Neuronal stem cell (in vitro differentiated cells): ENCODE data around the gene PROSER2.

Experiments
- DNase-seq: peaks from one replicate; pipeline ENCODE4 v3.0.0-alpha.2; 2013; ENCODE audit warnings: low spot score
- H2AFZ ChIP-seq: one replicate; pipeline ENCODE4 v1.6.1; 2013; ENCODE audit warnings: mild to moderate bottlenecking, low read length, inconsistent platforms
- H2AK5ac ChIP-seq: 2 replicates; pipeline ENCODE4 v1.6.1; 2013; ENCODE audit warnings: low read depth, mild to moderate bottlenecking, inconsistent platforms, low read length, moderate library complexity, mixed read lengths
- H2BK120ac ChIP-seq: 2 replicates; pipeline ENCODE4 v1.6.1; 2013; ENCODE audit warnings: low read depth, mild to moderate bottlenecking, inconsistent platforms, low read length, moderate library complexity, mixed read lengths
- H2BK12ac ChIP-seq: one replicate; pipeline ENCODE4 v1.6.1; 2013; ENCODE audit warnings: low read length, inconsistent platforms
- H2BK15ac ChIP-seq: 2 replicates; pipeline ENCODE4 v1.6.1; 2013; ENCODE audit warnings: mild to moderate bottlenecking, low read length, inconsistent platforms, mixed read lengths
- H2BK5ac ChIP-seq: one replicate; pipeline ENCODE4 v1.6.1; 2013; ENCODE audit warnings: inconsistent platforms, mild to moderate bottlenecking, low read length, moderate library complexity
- H3K14ac ChIP-seq: one replicate; pipeline ENCODE4 v1.6.1; 2013; ENCODE audit warnings: low read length, inconsistent platforms
- H3K18ac ChIP-seq: 2 replicates; pipeline ENCODE4 v1.6.1; 2013; ENCODE audit warnings: low read length, inconsistent platforms
- H3K23ac ChIP-seq: 2 replicates; pipeline ENCODE4 v1.6.1; 2013; ENCODE audit warnings: low read depth, mild to moderate bottlenecking, mixed read lengths, low read length, inconsistent platforms; ENCODE audit not compliant: poor library complexity
- H3K27ac ChIP-seq: replicated peaks from 3 replicates; pipeline ENCODE4 v1.5.1; 2013; ENCODE audit warnings: low read length, inconsistent platforms
- H3K27me3 ChIP-seq, 3 experiments: 2 replicates each; pipeline ENCODE4 v1.6.1; 2013; ENCODE audit warnings: low read length in 3 of 3, mild to moderate bottlenecking in 2 of 3, inconsistent platforms in 1 of 3, low read depth in 1 of 3, mixed read lengths in 1 of 3, moderate library complexity in 1 of 3; ENCODE audit not compliant: control insufficient read depth in 3 of 3, insufficient read depth in 3 of 3
- H3K36me3 ChIP-seq, 2 donors: replicated peaks in 1 of 2; 2 replicates each; pipeline ENCODE4 v1.6.1; 2013; ENCODE audit warnings: low read length in 2 of 2; ENCODE audit not compliant: control insufficient read depth in 2 of 2, insufficient read depth in 2 of 2
- H3K4ac ChIP-seq: 2 replicates; pipeline ENCODE4 v1.6.1; 2013; ENCODE audit warnings: inconsistent platforms, mild to moderate bottlenecking, low read length, moderate library complexity
- H3K4me1 ChIP-seq, 2 donors: 1 replicate in 1 of 2; 2 replicates in 1 of 2; pipeline ENCODE4 v1.6.1; 2013; ENCODE audit warnings: low read length in 2 of 2, low read depth in 1 of 2; ENCODE audit not compliant: control insufficient read depth in 2 of 2, insufficient read depth in 1 of 2
- H3K4me2 ChIP-seq: one replicate; pipeline ENCODE4 v1.6.1; 2013; ENCODE audit warnings: mild to moderate bottlenecking, low read length, inconsistent platforms; ENCODE audit not compliant: insufficient read depth, poor library complexity, severe bottlenecking
- H3K4me3 ChIP-seq, 2 donors: 2 replicates each; pipeline ENCODE4 v1.5.1; 2013; ENCODE audit warnings: low read length in 2 of 2, mild to moderate bottlenecking in 2 of 2, inconsistent platforms in 1 of 2, moderate library complexity in 1 of 2
- H3K79me1 ChIP-seq: one replicate; pipeline ENCODE4 v1.6.1; 2013; ENCODE audit warnings: low read depth, mild to moderate bottlenecking, inconsistent platforms, low read length, moderate library complexity
- H3K9ac ChIP-seq: one replicate; pipeline ENCODE4 v1.6.1; 2013; ENCODE audit warnings: mild to moderate bottlenecking, low read depth, low read length, inconsistent platforms; ENCODE audit not compliant: poor library complexity
- H3K9me3 ChIP-seq, 2 donors: replicated peaks in 1 of 2; 2 replicates each; pipeline versions ENCODE3 to v1.6.1; 2013; ENCODE audit warnings: low read length in 2 of 2, mild to moderate bottlenecking in 2 of 2, inconsistent platforms in 1 of 2, low read depth in 1 of 2, mixed read lengths in 1 of 2, moderate library complexity in 1 of 2; ENCODE audit not compliant: control insufficient read depth in 2 of 2, insufficient read depth in 1 of 2
- H4K8ac ChIP-seq: one replicate; pipeline ENCODE4 v1.6.1; 2013; ENCODE audit warnings: low read depth, mild to moderate bottlenecking, inconsistent platforms, low read length, moderate library complexity
- H4K91ac ChIP-seq: one replicate; pipeline ENCODE4 v1.6.1; 2013; ENCODE audit warnings: low read length, low read depth, mild to moderate bottlenecking, inconsistent platforms; ENCODE audit not compliant: poor library complexity
- WGBS, 2 donors: extraction: QIAGEN DNeasy Blood & Tissue Kit; methylation state at CpG; one replicate each; pipeline ENCODE4 v1.1.7; 2013; ENCODE audit warnings: missing lambda C conversion rate in 2 of 2, mixed read lengths in 1 of 2; ENCODE audit not compliant: insufficient read length in 2 of 2, insufficient replicate concordance in 1 of 2; ENCODE audit errors: extremely low coverage in 2 of 2; 5-methylcytosine and 5-hydroxymethylcytosine counted together

PROSER2 gene

DNA sequence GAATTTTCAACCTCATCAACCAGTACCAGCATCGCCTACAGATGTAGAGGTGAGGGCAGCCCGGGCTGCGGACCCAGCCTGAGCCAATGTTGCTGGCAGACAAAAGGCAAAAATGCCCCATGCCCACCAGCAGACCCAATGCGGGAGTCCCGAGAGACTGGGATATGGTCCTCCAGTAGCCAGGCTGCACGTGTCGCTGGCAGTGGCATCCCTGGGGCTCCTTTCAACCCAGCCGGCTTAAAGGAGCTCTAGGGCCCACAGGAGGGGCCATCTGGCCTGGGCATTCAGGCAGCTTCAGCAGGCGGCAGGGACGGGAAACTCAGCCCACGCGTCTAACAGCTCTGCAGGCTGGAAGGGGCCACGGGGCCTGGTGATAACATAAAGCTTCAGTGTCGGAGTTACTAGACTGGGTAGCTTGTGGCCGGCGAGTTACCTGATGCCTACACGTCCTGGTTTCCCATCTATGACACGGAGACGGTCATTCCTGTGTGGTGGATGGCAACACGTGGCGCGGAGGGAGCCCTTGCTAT is 70.7 kb downstream of the PROSER2 start:
- Histone ChIP-seq H2BK120ac (no peak overlapping the region), H4K8ac (no peak overlapping the region), H2BK12ac (no peak overlapping the region), H3K4ac (no peak overlapping the region), H3K9me3 (no peaks in the 10 kb centered on the region), H3K14ac (no peak overlapping the region), H3K27ac (no peak overlapping the region), H3K4me2 (no peak overlapping the region), H3K18ac (peak overlapping the region; percentile 81), H4K91ac (no peak overlapping the region), H2AK5ac (peak overlapping the region; percentile 10), H2BK5ac (no peak overlapping the region), H3K4me3 (no peak overlapping the region), H3K79me1 (no peaks in the 10 kb centered on the region), H2BK15ac (peak overlapping the region; percentile 45), H3K4me1 (peaks cover 0 to 1% of the 10 kb centered on the region in 2 donors), H3K9ac (peak overlapping the region; percentile 50), H3K27me3 (no peaks in the 10 kb centered on the region), H3K36me3 (no peaks in the 10 kb centered on the region), H2AFZ (no peak overlapping the region), H3K23ac (peak overlapping the region; percentile 55)
- WGBS, 2 donors: no CpG with 5 or more reads among the region's 22 CpGs
- no peak for DNase-seq

- no peaks in the 10 kb centered on the region for H3K36me3 ChIP-seq
- H4K8ac ChIP-seq: peak overlapping the region; percentile 82
- H2BK5ac ChIP-seq: no peak overlapping the region
- peak overlapping the region; percentile 81 for H3K18ac ChIP-seq
- H3K79me1 ChIP-seq: peaks cover 3% of the 10 kb centered on the region
- no peak overlapping the region for H3K4me3 ChIP-seq
- H2BK15ac ChIP-seq: peak overlapping the region; percentile 45
- H3K4me1 ChIP-seq: peaks cover 0 to 1% of the 10 kb centered on the region in 2 donors
- no peaks in the 10 kb centered on the region for H3K27me3 ChIP-seq
- peak overlapping the region; percentile 70 for H2AK5ac ChIP-seq
- WGBS, 2 donors: no CpG with 5 or more reads among the region's 47 CpGs
- no peak overlapping the region for H3K14ac ChIP-seq
- DNase-seq: no peak
- H4K91ac ChIP-seq: no peak overlapping the region
- no peak overlapping the region for H3K4me2 ChIP-seq
- H3K9ac ChIP-seq: no peak overlapping the region
- no peak overlapping the region for H3K4ac ChIP-seq
- H2BK12ac ChIP-seq: peak overlapping the region; percentile 94
- H2BK120ac ChIP-seq: no peak overlapping the region
- no peaks in the 10 kb centered on the region for H3K9me3 ChIP-seq
- H3K27ac ChIP-seq: no peak overlapping the region
- peak overlapping the region; percentile 55 for H3K23ac ChIP-seq
- H2AFZ ChIP-seq: no peak overlapping the region
Measured at GRCh38 chr10:11894381-11895107, 71.4 kb downstream of the PROSER2 start.

GRCh38 chr10:11895108-11895466 is 71.9 kb downstream of the PROSER2 start:
- no peak for DNase-seq
- Histone ChIP-seq H4K91ac (no peak overlapping the region), H2BK12ac (peak overlapping the region; percentile 94), H3K18ac (no peak overlapping the region), H3K9ac (no peak overlapping the region), H3K4me1 (peaks cover 0 to 1% of the 10 kb centered on the region in 2 donors), H3K4ac (no peak overlapping the region), H2AFZ (no peak overlapping the region), H3K14ac (no peak overlapping the region), H2BK15ac (no peak overlapping the region), H3K9me3 (peaks cover 0 to under 1% of the 10 kb centered on the region in 2 donors), H3K79me1 (peaks cover 3% of the 10 kb centered on the region), H2BK5ac (no peak overlapping the region), H3K23ac (no peak overlapping the region), H3K4me3 (no peak overlapping the region), H3K36me3 (no peaks in the 10 kb centered on the region), H3K4me2 (no peak overlapping the region), H2BK120ac (no peak overlapping the region), H2AK5ac (peak overlapping the region; percentile 70), H3K27ac (no peak overlapping the region), H4K8ac (no peak overlapping the region), H3K27me3 (no peaks in the 10 kb centered on the region)
- no CpG with 5 or more reads among the region's 11 CpGs for WGBS, 2 donors

GRCh38 chr10:11895598-11895997 is 72.4 kb downstream of the PROSER2 start:
- H2AFZ ChIP-seq: no peak overlapping the region
- H2BK12ac ChIP-seq: no peak overlapping the region
- no peak overlapping the region for H3K4me2 ChIP-seq
- no peak overlapping the region for H3K9ac ChIP-seq
- H3K27ac ChIP-seq: no peak overlapping the region
- no peak overlapping the region for H2AK5ac ChIP-seq
- H2BK5ac ChIP-seq: no peak overlapping the region
- H3K4me1 ChIP-seq: peaks cover 0 to 1% of the 10 kb centered on the region in 2 donors
- H3K9me3 ChIP-seq: peaks cover 0 to 1% of the 10 kb centered on the region in 2 donors
- no peak for DNase-seq
- no peak overlapping the region for H3K23ac ChIP-seq
- H3K4me3 ChIP-seq: no peak overlapping the region
- H4K91ac ChIP-seq: no peak overlapping the region
- no peak overlapping the region for H3K18ac ChIP-seq
- H3K4ac ChIP-seq: no peak overlapping the region
- H3K79me1 ChIP-seq: peaks cover 3% of the 10 kb centered on the region
- H3K36me3 ChIP-seq: no peaks in the 10 kb centered on the region
- WGBS, 2 donors: no CpG with 5 or more reads among the region's 5 CpGs
- H4K8ac ChIP-seq: no peak overlapping the region
- no peak overlapping the region for H3K14ac ChIP-seq
- H2BK15ac ChIP-seq: no peak overlapping the region
- no peaks in the 10 kb centered on the region for H3K27me3 ChIP-seq
- no peak overlapping the region for H2BK120ac ChIP-seq
